Hindlimb muscle (tissue), 1 donor: Measurements from ENCODE around the gene TBPL1. TPM values are rescaled to one million over a fixed set of nuclear protein-coding genes. Genes with fewer than 3 reads are reported as not detected.
A peak's percentile ranks its signal among the peaks of the same experiment; 100 is the strongest.
"Not testable (repeated sequence)": the region's sequence is repeated elsewhere in the genome, so short reads cannot be mapped to it uniquely, and the experiment has no call there.

Source experiments
- DNase-seq: peaks from one replicate; pipeline ENCODE4 v3.0.0-alpha.2; 2013
- polyA plus RNA-seq: library from polyadenylated mRNA; unstranded; fragments of 120-200 nt; gene quantifications from one replicate; pipeline ENCODE4 v1.2.1, GENCODE V29; 2013; ENCODE audit not compliant: insufficient read length

Gene TBPL1
- polyA plus RNA-seq, 1 donor: 18.5 TPM

GRCh38 chr6:133973109-133973971, 20.3 kb downstream of the TBPL1 start:
- DNase-seq: peak; percentile 32

GRCh38 chr6:133977983-133978895, 25.2 kb downstream of the TBPL1 start:
- DNase-seq: no peak

- DNase-seq: no peak
These were observed 25.8 kb downstream of the TBPL1 start for GRCh38 chr6:133978896-133979240.

GRCh38 chr6:133979269-133979963, 26.4 kb downstream of the TBPL1 start:
- DNase-seq: not testable (repeated sequence)

- no peak for DNase-seq
These were observed 27.1 kb downstream of the TBPL1 start for GRCh38 chr6:133980168-133980567.

- no peak for DNase-seq
These were observed 30.3 kb downstream of the TBPL1 start for GRCh38 chr6:133983099-133983939.

GRCh38 chr6:133985970-133986369, 32.9 kb downstream of the TBPL1 start:
- no peak for DNase-seq

- DNase-seq: no peak
These were observed 33.9 kb downstream of the TBPL1 start for GRCh38 chr6:133986942-133987341.

GRCh38 chr6:133989525-133989924, 36.5 kb downstream of the TBPL1 start:
- DNase-seq: no peak

- no peak for DNase-seq
These were observed 37.3 kb downstream of the TBPL1 start for GRCh38 chr6:133990321-133990720.

GRCh38 chr6:133991096-133991593, 38.1 kb downstream of the TBPL1 start:
- no peak for DNase-seq

- no peak for DNase-seq
These were observed 40.1 kb downstream of the TBPL1 start for GRCh38 chr6:133992992-133993680.

GRCh38 chr6:133995296-133995695, 42.3 kb downstream of the TBPL1 start:
- no peak for DNase-seq

GRCh38 chr6:133995758-133996157, 42.7 kb downstream of the TBPL1 start:
- no peak for DNase-seq

- DNase-seq: no peak
These were observed 44.2 kb downstream of the TBPL1 start for GRCh38 chr6:133997267-133997666.

GRCh38 chr6:133999305-133999704, 46.3 kb downstream of the TBPL1 start:
- DNase-seq: no peak

- no peak for DNase-seq
These were observed 47.4 kb downstream of the TBPL1 start for GRCh38 chr6:134000443-134000842.

- no peak for DNase-seq
These were observed 49.8 kb downstream of the TBPL1 start for GRCh38 chr6:134002821-134003220.

GRCh38 chr6:134003542-134003951, 50.5 kb downstream of the TBPL1 start:
- no peak for DNase-seq

- no peak for DNase-seq
These were observed 51.7 kb downstream of the TBPL1 start for GRCh38 chr6:134004714-134005113.

GRCh38 chr6:134005800-134006199, 52.8 kb downstream of the TBPL1 start:
- no peak for DNase-seq
